GM13977 (cell line): ENCODE results near the gene LIPM.

ENCODE experiments used
- DNase-seq: peaks from one replicate; pipeline ENCODE4 v3.0.0; 2012; ENCODE audit warnings: low spot score
- in situ Hi-C: fragments of 300-500 bp; cut with MboI; formaldehyde crosslinking; loops from one replicate; pipeline ENCODE4 v1.12.0; 2022; ENCODE audit warnings: low sequenced_read_pairs, low pct_unique_long_range_greater_than_20kb, mixed read lengths, inconsistent platforms; ENCODE audit not compliant: unreplicated experiment
- TF ChIP-seq, protein P1 (sequence below): IDR thresholded peaks from 2 replicates; pipeline ENCODE4 v1.5.1; 2012; ENCODE audit warnings: mild to moderate bottlenecking, control low read depth; ENCODE audit not compliant: insufficient read depth; ENCODE audit errors: extremely low read depth, missing control alignments

Gene LIPM

GRCh38 chr10:88763441-88763840 lies 39.1 kb upstream of the LIPM start:
- in situ Hi-C loops, result no loop called here
- TF ChIP-seq, protein P1, sequence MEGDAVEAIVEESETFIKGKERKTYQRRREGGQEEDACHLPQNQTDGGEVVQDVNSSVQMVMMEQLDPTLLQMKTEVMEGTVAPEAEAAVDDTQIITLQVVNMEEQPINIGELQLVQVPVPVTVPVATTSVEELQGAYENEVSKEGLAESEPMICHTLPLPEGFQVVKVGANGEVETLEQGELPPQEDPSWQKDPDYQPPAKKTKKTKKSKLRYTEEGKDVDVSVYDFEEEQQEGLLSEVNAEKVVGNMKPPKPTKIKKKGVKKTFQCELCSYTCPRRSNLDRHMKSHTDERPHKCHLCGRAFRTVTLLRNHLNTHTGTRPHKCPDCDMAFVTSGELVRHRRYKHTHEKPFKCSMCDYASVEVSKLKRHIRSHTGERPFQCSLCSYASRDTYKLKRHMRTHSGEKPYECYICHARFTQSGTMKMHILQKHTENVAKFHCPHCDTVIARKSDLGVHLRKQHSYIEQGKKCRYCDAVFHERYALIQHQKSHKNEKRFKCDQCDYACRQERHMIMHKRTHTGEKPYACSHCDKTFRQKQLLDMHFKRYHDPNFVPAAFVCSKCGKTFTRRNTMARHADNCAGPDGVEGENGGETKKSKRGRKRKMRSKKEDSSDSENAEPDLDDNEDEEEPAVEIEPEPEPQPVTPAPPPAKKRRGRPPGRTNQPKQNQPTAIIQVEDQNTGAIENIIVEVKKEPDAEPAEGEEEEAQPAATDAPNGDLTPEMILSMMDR, result no peak
- DNase-seq, result no peak

- DNase-seq, result no peak
- TF ChIP-seq, protein P1, result no peak
Measured at GRCh38 chr10:88764110-88764509, 38.4 kb upstream of the LIPM start.

DNA sequence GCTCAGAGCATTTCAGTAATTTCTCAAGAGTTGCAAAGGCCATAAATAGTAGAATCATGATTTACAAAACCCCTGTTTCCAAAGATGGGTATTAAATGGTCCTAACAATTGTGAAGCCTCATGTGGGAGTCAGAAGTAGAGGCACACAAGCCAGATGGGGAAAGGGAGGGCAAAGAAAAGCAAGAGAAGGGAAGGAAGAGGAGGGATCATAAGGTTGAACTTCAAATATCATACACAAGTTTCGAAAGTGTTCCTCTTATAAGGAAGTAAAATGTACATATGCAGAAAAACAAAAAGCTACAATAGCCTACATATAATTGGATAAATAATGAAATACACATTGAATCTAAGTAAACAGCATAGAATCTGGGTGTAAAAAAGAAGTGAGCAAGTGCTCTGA lies 36.7 kb upstream of the LIPM start:
- TF ChIP-seq, protein P1, result no peak
- in situ Hi-C loops, result no loop called here
- no peak for DNase-seq

More at GRCh38 chr10:88764110-88764509, 38.4 kb upstream of the LIPM start:
- in situ Hi-C loops, result no loop called here

DNA sequence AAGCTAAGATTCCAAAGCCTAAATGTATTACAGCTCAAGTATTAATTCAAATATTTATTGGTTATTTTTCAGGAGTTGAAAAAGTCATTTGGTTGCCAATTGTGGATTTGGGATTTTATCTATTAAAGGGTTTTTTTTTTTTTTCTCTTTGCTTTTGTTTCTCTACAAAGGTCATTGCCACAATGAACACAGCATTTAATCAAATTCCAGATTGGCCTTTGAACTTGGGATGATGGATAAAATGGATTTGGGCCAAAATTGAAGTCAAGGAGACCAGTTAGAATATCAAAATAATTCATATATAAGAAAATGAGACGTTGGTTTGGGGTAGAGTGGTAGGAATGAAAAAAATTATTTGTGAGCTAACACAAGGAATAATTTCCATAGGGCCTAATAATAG lies 33.1 kb upstream of the LIPM start:
- TF ChIP-seq, protein P1, result no peak
- in situ Hi-C loops, result no loop called here

GRCh38 chr10:88781206-88781605 lies 21.3 kb upstream of the LIPM start:
- no peak for DNase-seq
- in situ Hi-C loops, result no loop called here
- TF ChIP-seq, protein P1, result no peak

More for the DNA sequence above, 33.1 kb upstream of the LIPM start:
- DNase-seq, result no peak

DNA sequence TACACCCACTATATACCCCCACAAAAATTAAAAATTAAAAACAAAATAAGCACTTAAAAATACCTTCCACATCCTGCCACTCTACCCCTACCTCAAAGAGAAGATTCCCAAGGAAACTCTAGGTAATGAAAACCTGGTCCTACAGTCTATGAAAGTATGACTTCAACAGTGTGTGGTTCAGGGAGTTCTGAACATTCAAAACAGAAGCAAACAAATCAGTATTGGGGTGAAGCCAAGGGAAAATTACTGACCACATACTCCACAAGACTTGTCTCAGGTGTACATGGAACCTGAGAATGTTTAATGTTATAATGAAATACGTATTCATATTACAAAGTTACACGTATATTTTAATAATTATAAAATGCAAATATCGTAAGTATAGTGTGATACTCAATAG lies 20.3 kb upstream of the LIPM start:
- TF ChIP-seq, protein P1, result no peak
- DNase-seq, result no peak
- in situ Hi-C loops, result no loop called here

- TF ChIP-seq, protein P1, result no peak
- in situ Hi-C loops, result no loop called here
- no peak for DNase-seq
Measured at GRCh38 chr10:88783724-88784123, 18.8 kb upstream of the LIPM start.
